GM19324 (cell line): ENCODE measurements around the gene XRCC3.

ENCODE experiments used
- ATAC-seq: cut with Tn5 transposase; IDR thresholded peaks from one replicate; pipeline ENCODE4 v1.9.1; 2021; ENCODE audit warnings: mild to moderate bottlenecking, moderate library complexity; ENCODE audit not compliant: unreplicated experiment, low FRiP score

Gene XRCC3

GRCh38 chr14:103708750-103709187 is 6.5 kb downstream of the XRCC3 start:
- no peak for ATAC-seq

- no peak for ATAC-seq
Observed at GRCh38 chr14:103707329-103708263, 7.7 kb downstream of the XRCC3 start.

- no peak for ATAC-seq
Observed at GRCh38 chr14:103706551-103707328, 8.5 kb downstream of the XRCC3 start.

GRCh38 chr14:103705504-103706284 is 9.6 kb downstream of the XRCC3 start:
- ATAC-seq, result no peak

- ATAC-seq, result no peak
Observed at GRCh38 chr14:103705118-103705503, 10.1 kb downstream of the XRCC3 start.

GRCh38 chr14:103704708-103705107 is 10.5 kb downstream of the XRCC3 start:
- no peak for ATAC-seq

GRCh38 chr14:103703433-103704385 is 11.5 kb downstream of the XRCC3 start:
- no peak for ATAC-seq

- ATAC-seq, result no peak
Observed at GRCh38 chr14:103702497-103703432, 12.5 kb downstream of the XRCC3 start.

- no peak for ATAC-seq
Observed at GRCh38 chr14:103702095-103702494, 13.2 kb downstream of the XRCC3 start.

GRCh38 chr14:103700753-103701490 is 14.3 kb downstream of the XRCC3 start:
- ATAC-seq, result no peak

- no peak for ATAC-seq
Observed at GRCh38 chr14:103699901-103700752, 15.1 kb downstream of the XRCC3 start.

- no peak for ATAC-seq
Observed at GRCh38 chr14:103699261-103699661, 16.0 kb downstream of the XRCC3 start.

- ATAC-seq, result no peak
Observed at GRCh38 chr14:103698380-103699260, 16.6 kb downstream of the XRCC3 start.

GRCh38 chr14:103697603-103698379 is 17.5 kb downstream of the XRCC3 start:
- no peak for ATAC-seq

- no peak for ATAC-seq
Observed at GRCh38 chr14:103697206-103697602, 18.0 kb downstream of the XRCC3 start.
